Transverse colon (tissue), 3 donors: Measurements from ENCODE around the gene NAAA.
A peak's percentile ranks its signal among the peaks of the same experiment; 100 is the strongest.

ENCODE experiments used
- EP300 ChIP-seq: sonication (generic); formaldehyde crosslinking; IDR thresholded peaks from one replicate; pipeline ENCODE4 v1.6.1; 2017; ENCODE audit warnings: antibody characterized with exemption, low read depth
- POLR2A ChIP-seq: fragments of 450-650 bp; IDR thresholded peaks from one replicate; pipeline ENCODE4 v1.6.1; 2016; ENCODE audit warnings: antibody characterized with exemption, mild to moderate bottlenecking, moderate library complexity
- TF ChIP-seq, protein P1 (sequence below), 5 experiments: fragments of 200-600 bp in 3 of 5; fragments of 450-650 bp in 2 of 5; sonication (generic) in 3 of 5; IDR thresholded peaks; 1 replicate in 2 of 5; 2 replicates in 3 of 5; pipeline ENCODE4 v1.5.1; 2016 to 2017; ENCODE audit warnings: antibody characterized with exemption in 5 of 5, inconsistent platforms in 3 of 5, mild to moderate bottlenecking in 2 of 5, moderate library complexity in 1 of 5

DNA sequence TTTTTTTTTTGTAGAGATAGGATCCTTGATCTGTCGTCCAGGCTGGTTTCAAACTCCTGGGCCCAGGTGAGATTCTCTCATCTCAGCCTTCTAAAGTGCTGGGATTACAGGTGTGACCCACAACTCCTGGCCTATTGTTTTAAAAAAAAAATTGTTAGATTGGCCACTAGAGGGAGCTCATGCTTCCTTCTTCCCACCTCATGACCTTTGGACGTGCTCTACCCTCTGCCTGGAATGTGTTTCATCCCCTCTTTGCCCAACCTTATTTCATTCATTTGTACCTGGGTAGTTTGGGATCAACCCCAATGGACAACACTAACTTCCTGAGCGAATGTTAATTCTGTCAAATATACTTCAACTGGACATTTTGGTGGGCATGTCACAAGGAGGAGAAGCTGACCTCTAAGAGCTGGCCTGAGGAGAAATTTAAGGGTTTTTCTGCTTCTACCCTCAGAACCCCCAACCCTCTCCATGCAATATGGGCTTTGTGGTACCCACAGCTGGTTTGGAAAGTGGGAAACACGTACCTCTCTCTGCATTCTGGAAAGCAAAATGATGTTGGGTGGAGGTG is 45.0 kb downstream of the NAAA start:
- TF ChIP-seq, protein P1, sequence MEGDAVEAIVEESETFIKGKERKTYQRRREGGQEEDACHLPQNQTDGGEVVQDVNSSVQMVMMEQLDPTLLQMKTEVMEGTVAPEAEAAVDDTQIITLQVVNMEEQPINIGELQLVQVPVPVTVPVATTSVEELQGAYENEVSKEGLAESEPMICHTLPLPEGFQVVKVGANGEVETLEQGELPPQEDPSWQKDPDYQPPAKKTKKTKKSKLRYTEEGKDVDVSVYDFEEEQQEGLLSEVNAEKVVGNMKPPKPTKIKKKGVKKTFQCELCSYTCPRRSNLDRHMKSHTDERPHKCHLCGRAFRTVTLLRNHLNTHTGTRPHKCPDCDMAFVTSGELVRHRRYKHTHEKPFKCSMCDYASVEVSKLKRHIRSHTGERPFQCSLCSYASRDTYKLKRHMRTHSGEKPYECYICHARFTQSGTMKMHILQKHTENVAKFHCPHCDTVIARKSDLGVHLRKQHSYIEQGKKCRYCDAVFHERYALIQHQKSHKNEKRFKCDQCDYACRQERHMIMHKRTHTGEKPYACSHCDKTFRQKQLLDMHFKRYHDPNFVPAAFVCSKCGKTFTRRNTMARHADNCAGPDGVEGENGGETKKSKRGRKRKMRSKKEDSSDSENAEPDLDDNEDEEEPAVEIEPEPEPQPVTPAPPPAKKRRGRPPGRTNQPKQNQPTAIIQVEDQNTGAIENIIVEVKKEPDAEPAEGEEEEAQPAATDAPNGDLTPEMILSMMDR (IDR thresholded peaks at IDR 0.05), result peak; percentile 59 to 69 (median 65)
- TF ChIP-seq EP300, result no peak
- no peak for TF ChIP-seq POLR2A
